Activated CD8-positive, alpha-beta memory T cell treated with anti-CD3 and anti-CD28 coated beads, Interleukin-2, amount 50 U/mL, for 48 hours (primary cell): ENCODE data around the gene TEX35.

Experiments
- DNase-seq: peaks from one replicate; pipeline ENCODE4 v3.0.0-alpha.2; 2020

The TEX35 gene

GRCh38 chr1:178512566-178513277 lies at the start of gene TEX35:
TEX35 (plus strand) TSS chr1:178513109; CDS start chr1:178513189, 80 bp downstream.
- no peak for DNase-seq

GRCh38 chr1:178464141-178464540 lies 48.8 kb upstream of the TEX35 start:
- DNase-seq, result no peak

GRCh38 chr1:178464566-178464965 lies 48.3 kb upstream of the TEX35 start:
- DNase-seq, result no peak

- DNase-seq, result no peak
Measured at GRCh38 chr1:178465011-178465410, 47.9 kb upstream of the TEX35 start.

GRCh38 chr1:178467837-178468236 lies 45.1 kb upstream of the TEX35 start:
- no peak for DNase-seq

GRCh38 chr1:178470411-178470960 lies 42.4 kb upstream of the TEX35 start:
- DNase-seq, result no peak

- DNase-seq, result no peak
Measured at GRCh38 chr1:178472531-178472930, 40.4 kb upstream of the TEX35 start.

GRCh38 chr1:178477373-178477772 lies 35.5 kb upstream of the TEX35 start:
- no peak for DNase-seq

GRCh38 chr1:178477841-178478240 lies 35.1 kb upstream of the TEX35 start:
- no peak for DNase-seq

- DNase-seq, result no peak
Measured at GRCh38 chr1:178483251-178483957, 29.5 kb upstream of the TEX35 start.

GRCh38 chr1:178484698-178485225 lies 28.1 kb upstream of the TEX35 start:
- DNase-seq, result no peak

- DNase-seq, result no peak
Measured at GRCh38 chr1:178485541-178485981, 27.3 kb upstream of the TEX35 start.

- DNase-seq, result no peak
Measured at GRCh38 chr1:178486100-178487069, 26.5 kb upstream of the TEX35 start.

GRCh38 chr1:178487070-178487615 lies 25.8 kb upstream of the TEX35 start:
- DNase-seq, result no peak

- no peak for DNase-seq
Measured at GRCh38 chr1:178488393-178488792, 24.5 kb upstream of the TEX35 start.

GRCh38 chr1:178489399-178489798 lies 23.5 kb upstream of the TEX35 start:
- DNase-seq, result no peak

- no peak for DNase-seq
Measured at GRCh38 chr1:178490136-178490535, 22.8 kb upstream of the TEX35 start.

- DNase-seq, result no peak
Measured at GRCh38 chr1:178490967-178491366, 21.9 kb upstream of the TEX35 start.

GRCh38 chr1:178491721-178492120 lies 21.2 kb upstream of the TEX35 start:
- no peak for DNase-seq

GRCh38 chr1:178492341-178492740 lies 20.6 kb upstream of the TEX35 start:
- no peak for DNase-seq

GRCh38 chr1:178493301-178493741 lies 19.6 kb upstream of the TEX35 start:
- no peak for DNase-seq

- no peak for DNase-seq
Measured at GRCh38 chr1:178494569-178494971, 18.3 kb upstream of the TEX35 start.
